Measurements from ENCODE around the gene PDIA4.

DNA sequence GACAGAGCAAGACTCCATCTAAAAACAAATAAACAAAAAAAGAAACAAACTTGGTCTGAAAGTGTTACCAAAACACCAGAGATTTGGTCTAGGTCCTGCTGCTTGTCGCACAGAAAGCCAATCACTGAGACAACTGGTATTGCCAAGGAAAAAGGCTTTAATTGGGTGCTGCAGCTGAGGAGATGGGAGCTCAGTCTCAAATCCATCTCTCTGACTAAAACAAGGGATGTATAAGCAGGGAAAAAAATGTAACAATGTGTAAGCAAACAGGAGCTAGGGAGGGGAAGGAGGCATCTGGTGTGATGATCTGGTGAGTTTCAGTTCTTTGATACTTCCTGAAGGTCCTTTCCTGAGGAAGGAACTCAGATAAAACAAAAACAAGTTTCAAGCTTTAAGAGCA is 8.4 kb upstream of the PDIA4 start:
- TF ChIP-seq EZH2phosphoT487 (IDR thresholded peaks at IDR 0.05): no peak
- TF ChIP-seq, protein P1, sequence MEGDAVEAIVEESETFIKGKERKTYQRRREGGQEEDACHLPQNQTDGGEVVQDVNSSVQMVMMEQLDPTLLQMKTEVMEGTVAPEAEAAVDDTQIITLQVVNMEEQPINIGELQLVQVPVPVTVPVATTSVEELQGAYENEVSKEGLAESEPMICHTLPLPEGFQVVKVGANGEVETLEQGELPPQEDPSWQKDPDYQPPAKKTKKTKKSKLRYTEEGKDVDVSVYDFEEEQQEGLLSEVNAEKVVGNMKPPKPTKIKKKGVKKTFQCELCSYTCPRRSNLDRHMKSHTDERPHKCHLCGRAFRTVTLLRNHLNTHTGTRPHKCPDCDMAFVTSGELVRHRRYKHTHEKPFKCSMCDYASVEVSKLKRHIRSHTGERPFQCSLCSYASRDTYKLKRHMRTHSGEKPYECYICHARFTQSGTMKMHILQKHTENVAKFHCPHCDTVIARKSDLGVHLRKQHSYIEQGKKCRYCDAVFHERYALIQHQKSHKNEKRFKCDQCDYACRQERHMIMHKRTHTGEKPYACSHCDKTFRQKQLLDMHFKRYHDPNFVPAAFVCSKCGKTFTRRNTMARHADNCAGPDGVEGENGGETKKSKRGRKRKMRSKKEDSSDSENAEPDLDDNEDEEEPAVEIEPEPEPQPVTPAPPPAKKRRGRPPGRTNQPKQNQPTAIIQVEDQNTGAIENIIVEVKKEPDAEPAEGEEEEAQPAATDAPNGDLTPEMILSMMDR (IDR thresholded peaks at IDR 0.05): no peak
- no peak for TF ChIP-seq EZH2 (IDR thresholded peaks at IDR 0.05)

Measured in neural progenitor cell (in vitro differentiated cells).